Gastroesophageal sphincter (tissue), 3 donors: Measurements from ENCODE around the gene MPZL1.

Experiments
- POLR2A ChIP-seq, 2 donors: fragments of 450-650 bp; IDR thresholded peaks; one replicate each; pipeline ENCODE4 v1.6.1; 2017; ENCODE audit warnings: antibody characterized with exemption in 2 of 2, mild to moderate bottlenecking in 2 of 2, moderate library complexity in 1 of 2
- POLR2AphosphoS5 ChIP-seq: sonication (generic); formaldehyde crosslinking; IDR thresholded peaks from one replicate; pipeline ENCODE4 v1.6.1; 2017; ENCODE audit warnings: antibody characterized with exemption
- TF ChIP-seq, protein P1 (sequence below), 4 experiments: fragments of 200-600 bp in 2 of 4; fragments of 450-650 bp in 2 of 4; sonication (generic) in 1 of 4; IDR thresholded peaks; one replicate each; pipeline ENCODE4 v1.5.1; 2017 to 2019; ENCODE audit warnings: antibody characterized with exemption in 4 of 4, mild to moderate bottlenecking in 2 of 4, moderate library complexity in 2 of 4

DNA sequence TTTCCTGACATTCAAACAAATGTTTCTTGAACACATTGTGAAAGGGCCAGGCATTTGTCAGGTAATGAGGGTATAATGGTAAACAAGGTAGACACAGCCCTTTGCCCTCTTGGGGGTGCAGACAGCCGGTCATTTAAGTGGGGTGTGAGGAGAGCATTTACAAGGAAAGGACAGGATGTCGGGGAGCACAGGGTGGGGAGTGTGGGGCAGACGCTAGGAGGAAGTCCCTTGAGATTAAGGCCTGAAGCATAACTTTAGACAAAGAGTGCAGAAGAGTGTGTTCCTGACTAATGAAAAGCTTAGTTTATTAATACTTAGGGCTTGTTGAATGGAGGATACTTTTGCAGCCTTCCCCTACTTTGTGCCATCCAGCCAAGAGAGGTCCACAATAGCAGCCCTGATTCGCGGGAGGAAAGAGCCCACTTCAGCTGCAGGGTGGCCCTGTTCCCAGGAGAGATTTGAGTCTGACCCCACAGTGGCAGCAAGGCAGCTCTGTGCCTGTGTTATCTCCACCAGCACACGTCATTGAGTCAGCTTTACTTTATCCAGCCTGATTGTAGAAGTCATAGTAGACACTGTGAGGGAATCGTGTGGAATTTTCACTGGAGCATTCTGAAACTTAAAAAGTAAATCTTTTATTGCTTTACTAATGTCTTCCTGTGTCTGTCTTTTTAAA is 35.1 kb downstream of the MPZL1 start:
- TF ChIP-seq, protein P1, sequence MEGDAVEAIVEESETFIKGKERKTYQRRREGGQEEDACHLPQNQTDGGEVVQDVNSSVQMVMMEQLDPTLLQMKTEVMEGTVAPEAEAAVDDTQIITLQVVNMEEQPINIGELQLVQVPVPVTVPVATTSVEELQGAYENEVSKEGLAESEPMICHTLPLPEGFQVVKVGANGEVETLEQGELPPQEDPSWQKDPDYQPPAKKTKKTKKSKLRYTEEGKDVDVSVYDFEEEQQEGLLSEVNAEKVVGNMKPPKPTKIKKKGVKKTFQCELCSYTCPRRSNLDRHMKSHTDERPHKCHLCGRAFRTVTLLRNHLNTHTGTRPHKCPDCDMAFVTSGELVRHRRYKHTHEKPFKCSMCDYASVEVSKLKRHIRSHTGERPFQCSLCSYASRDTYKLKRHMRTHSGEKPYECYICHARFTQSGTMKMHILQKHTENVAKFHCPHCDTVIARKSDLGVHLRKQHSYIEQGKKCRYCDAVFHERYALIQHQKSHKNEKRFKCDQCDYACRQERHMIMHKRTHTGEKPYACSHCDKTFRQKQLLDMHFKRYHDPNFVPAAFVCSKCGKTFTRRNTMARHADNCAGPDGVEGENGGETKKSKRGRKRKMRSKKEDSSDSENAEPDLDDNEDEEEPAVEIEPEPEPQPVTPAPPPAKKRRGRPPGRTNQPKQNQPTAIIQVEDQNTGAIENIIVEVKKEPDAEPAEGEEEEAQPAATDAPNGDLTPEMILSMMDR (IDR thresholded peaks at IDR 0.05), result no peak
- TF ChIP-seq POLR2A (IDR thresholded peaks at IDR 0.05) (no peak), POLR2AphosphoS5 (no peak)
